HAP-1 (cell line): ENCODE results near the gene VAV2.
A peak's percentile ranks its signal among the peaks of the same experiment; 100 is the strongest.

ENCODE experiments used
- DNase-seq, 2 experiments: peaks; one replicate each; pipeline ENCODE4 v3.0.0-alpha.2; 2016 to 2020; ENCODE audit warnings: low spot score in 2 of 2
- H3K27me3 ChIP-seq: fragments of 250-450 bp; sonication (Bioruptor Pico); 2 replicates; pipeline ENCODE4 v1.5.1; 2020; ENCODE audit warnings: low read depth, mild to moderate bottlenecking, moderate library complexity
- H3K36me3 ChIP-seq: fragments of 250-450 bp; sonication (Bioruptor Pico); replicated peaks from 2 replicates; pipeline ENCODE4 v1.5.1; 2020; ENCODE audit warnings: mild to moderate bottlenecking
- H3K4me1 ChIP-seq: fragments of 250-450 bp; sonication (Bioruptor Pico); 2 replicates; pipeline ENCODE4 v1.5.1; 2020; ENCODE audit warnings: mild to moderate bottlenecking
- H3K4me3 ChIP-seq: fragments of 250-450 bp; sonication (Bioruptor Pico); 2 replicates; pipeline ENCODE4 v1.5.1; 2020; ENCODE audit warnings: mild to moderate bottlenecking, moderate library complexity
- H3K9me3 ChIP-seq: fragments of 250-450 bp; sonication (Bioruptor Pico); 2 replicates; pipeline ENCODE4 v1.5.1; 2020; ENCODE audit warnings: mild to moderate bottlenecking, moderate library complexity
- in situ Hi-C: fragments of 300-500 bp; cut with MboI; formaldehyde crosslinking; loops from 3 replicates; pipeline ENCODE4 v1.14.3; 2020; ENCODE audit warnings: low sequenced_read_pairs, inconsistent platforms, mixed read lengths

Gene VAV2

GRCh38 chr9:133830310-133830709 lies 161.8 kb downstream of the VAV2 start:
- H3K4me1 ChIP-seq = peaks cover 12% of the 10 kb centered on the region
- in situ Hi-C loops = no loop called here
- H3K27me3 ChIP-seq = no peaks in the 10 kb centered on the region
- H3K9me3 ChIP-seq = no peaks in the 10 kb centered on the region
- peaks cover 9% of the 10 kb centered on the region for H3K36me3 ChIP-seq
- no peak for DNase-seq
- H3K4me3 ChIP-seq = no peak overlapping the region

GRCh38 chr9:133828338-133828997 lies 163.7 kb downstream of the VAV2 start:
- H3K27me3 ChIP-seq = no peaks in the 10 kb centered on the region
- in situ Hi-C loops = no loop called here
- H3K4me1 ChIP-seq = peaks cover 12% of the 10 kb centered on the region
- peaks cover 9% of the 10 kb centered on the region for H3K36me3 ChIP-seq
- no peak for DNase-seq
- no peak overlapping the region for H3K4me3 ChIP-seq
- H3K9me3 ChIP-seq = no peaks in the 10 kb centered on the region

GRCh38 chr9:133826289-133827085 lies 165.6 kb downstream of the VAV2 start:
- H3K4me1 ChIP-seq = peaks cover 12% of the 10 kb centered on the region
- no peak overlapping the region for H3K4me3 ChIP-seq
- in situ Hi-C loops = no loop called here
- peaks cover 9% of the 10 kb centered on the region for H3K36me3 ChIP-seq
- peak in 1 of 2 experiments; percentile 29 for DNase-seq
- no peaks in the 10 kb centered on the region for H3K9me3 ChIP-seq
- H3K27me3 ChIP-seq = no peaks in the 10 kb centered on the region

GRCh38 chr9:133825555-133826218 lies 166.4 kb downstream of the VAV2 start:
- Histone ChIP-seq H3K9me3 (no peaks in the 10 kb centered on the region), H3K4me1 (peaks cover 12% of the 10 kb centered on the region), H3K36me3 (peaks cover 9% of the 10 kb centered on the region), H3K27me3 (no peaks in the 10 kb centered on the region), H3K4me3 (no peak overlapping the region)
- peak; percentile 41 to 46 for DNase-seq
- in situ Hi-C loops = no loop called here

GRCh38 chr9:133824802-133825186 lies 167.3 kb downstream of the VAV2 start:
- no peak for DNase-seq
- Histone ChIP-seq H3K36me3 (peaks cover under 1% of the 10 kb centered on the region), H3K4me3 (no peak overlapping the region), H3K4me1 (peaks cover 12% of the 10 kb centered on the region), H3K27me3 (no peaks in the 10 kb centered on the region), H3K9me3 (no peaks in the 10 kb centered on the region)
- in situ Hi-C loops = no loop called here

GRCh38 chr9:133824106-133824801 lies 167.9 kb downstream of the VAV2 start:
- Histone ChIP-seq H3K36me3 (no peaks in the 10 kb centered on the region; the same call in 1 of the 2 replicates), H3K9me3 (no peaks in the 10 kb centered on the region), H3K4me3 (no peak overlapping the region), H3K4me1 (peaks cover 12% of the 10 kb centered on the region), H3K27me3 (no peaks in the 10 kb centered on the region)
- in situ Hi-C loops = no loop called here
- no peak for DNase-seq

GRCh38 chr9:133823189-133824105 lies 168.7 kb downstream of the VAV2 start:
- in situ Hi-C loops = no loop called here
- Histone ChIP-seq H3K4me1 (peaks cover 12% of the 10 kb centered on the region), H3K36me3 (no peaks in the 10 kb centered on the region), H3K27me3 (no peaks in the 10 kb centered on the region), H3K9me3 (no peaks in the 10 kb centered on the region), H3K4me3 (no peak overlapping the region)
- DNase-seq = no peak

GRCh38 chr9:133822430-133823065 lies 169.6 kb downstream of the VAV2 start:
- no peaks in the 10 kb centered on the region for H3K27me3 ChIP-seq
- DNase-seq = no peak
- no peak overlapping the region for H3K4me3 ChIP-seq
- H3K36me3 ChIP-seq = no peaks in the 10 kb centered on the region
- H3K9me3 ChIP-seq = no peaks in the 10 kb centered on the region
- peaks cover 12% of the 10 kb centered on the region for H3K4me1 ChIP-seq
- in situ Hi-C loops = no loop called here

GRCh38 chr9:133821601-133822429 lies 170.3 kb downstream of the VAV2 start:
- in situ Hi-C loops = no loop called here
- Histone ChIP-seq H3K9me3 (no peaks in the 10 kb centered on the region), H3K4me3 (no peak overlapping the region), H3K4me1 (peaks cover 12% of the 10 kb centered on the region), H3K36me3 (0 out of 2 replicates have a peak, but pooled peaks cover 1% of the 10 kb centered on the region), H3K27me3 (no peaks in the 10 kb centered on the region)
- DNase-seq = no peak

- Histone ChIP-seq H3K4me1 (no peaks in the 10 kb centered on the region), H3K4me3 (no peak overlapping the region), H3K36me3 (0 out of 2 replicates have a peak, but pooled peaks cover 4% of the 10 kb centered on the region), H3K9me3 (no peaks in the 10 kb centered on the region), H3K27me3 (no peaks in the 10 kb centered on the region)
- DNase-seq = no peak
- in situ Hi-C loops = no loop called here
Observed at GRCh38 chr9:133819923-133820322, 172.2 kb downstream of the VAV2 start.

- in situ Hi-C loops = no loop called here
- Histone ChIP-seq H3K27me3 (no peaks in the 10 kb centered on the region), H3K9me3 (no peaks in the 10 kb centered on the region), H3K4me1 (no peaks in the 10 kb centered on the region), H3K4me3 (no peak overlapping the region), H3K36me3 (0 out of 2 replicates have a peak, but pooled peaks cover 4% of the 10 kb centered on the region)
- DNase-seq = no peak
Observed at GRCh38 chr9:133818444-133818843, 173.7 kb downstream of the VAV2 start.

GRCh38 chr9:133815781-133816180 lies 176.3 kb downstream of the VAV2 start:
- H3K4me1 ChIP-seq = no peaks in the 10 kb centered on the region
- in situ Hi-C loops = no loop called here

More at GRCh38 chr9:133815781-133816180, 176.3 kb downstream of the VAV2 start:
- no peak overlapping the region for H3K4me3 ChIP-seq
- H3K9me3 ChIP-seq = no peaks in the 10 kb centered on the region
- H3K27me3 ChIP-seq = no peaks in the 10 kb centered on the region
- DNase-seq = no peak
- H3K36me3 ChIP-seq = 0 out of 2 replicates have a peak, but pooled peaks cover 4% of the 10 kb centered on the region
